Measurements from ENCODE around the gene SHH. TPM values are rescaled to one million over a fixed set of nuclear protein-coding genes. Genes with fewer than 3 reads are reported as not detected.
A peak's percentile ranks its signal among the peaks of the same experiment; 100 is the strongest.

The SHH gene
- total and polyA plus RNA-seq, 11 donors, result not detected

DNA sequence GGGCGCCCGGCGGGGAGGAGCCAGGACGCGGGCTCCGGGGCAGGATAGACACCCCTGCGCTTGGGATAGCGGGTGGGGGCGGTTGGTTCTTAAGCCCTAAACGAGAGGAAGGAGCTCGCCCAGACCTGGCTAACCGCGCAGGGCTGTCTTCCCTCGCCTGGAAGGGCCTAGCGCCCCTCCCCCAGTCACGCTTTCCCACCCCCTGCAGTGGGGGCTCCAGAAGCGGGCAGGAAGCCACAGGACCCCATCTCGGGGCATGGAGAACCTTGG is 6.5 kb downstream of the SHH start:
- WGBS, 4 donors, result 1 to 5% (median 2%) methylated on average over 4 to 18 of the region's 18 CpGs; no CpG with 5 or more reads in 1 of the 4 donors
- no peak overlapping the region for H3K27ac ChIP-seq
- H3K36me3 ChIP-seq, result no peaks in the 10 kb centered on the region
- no peaks in the 10 kb centered on the region for H3K9me3 ChIP-seq
- H3K4me1 ChIP-seq, result peaks cover 0 to 75% (median 35%) of the 10 kb centered on the region in 12 donors
- peaks cover 74 to 100% (median 92%) of the 10 kb centered on the region in 9 donors for H3K27me3 ChIP-seq
- TF ChIP-seq, protein P1, sequence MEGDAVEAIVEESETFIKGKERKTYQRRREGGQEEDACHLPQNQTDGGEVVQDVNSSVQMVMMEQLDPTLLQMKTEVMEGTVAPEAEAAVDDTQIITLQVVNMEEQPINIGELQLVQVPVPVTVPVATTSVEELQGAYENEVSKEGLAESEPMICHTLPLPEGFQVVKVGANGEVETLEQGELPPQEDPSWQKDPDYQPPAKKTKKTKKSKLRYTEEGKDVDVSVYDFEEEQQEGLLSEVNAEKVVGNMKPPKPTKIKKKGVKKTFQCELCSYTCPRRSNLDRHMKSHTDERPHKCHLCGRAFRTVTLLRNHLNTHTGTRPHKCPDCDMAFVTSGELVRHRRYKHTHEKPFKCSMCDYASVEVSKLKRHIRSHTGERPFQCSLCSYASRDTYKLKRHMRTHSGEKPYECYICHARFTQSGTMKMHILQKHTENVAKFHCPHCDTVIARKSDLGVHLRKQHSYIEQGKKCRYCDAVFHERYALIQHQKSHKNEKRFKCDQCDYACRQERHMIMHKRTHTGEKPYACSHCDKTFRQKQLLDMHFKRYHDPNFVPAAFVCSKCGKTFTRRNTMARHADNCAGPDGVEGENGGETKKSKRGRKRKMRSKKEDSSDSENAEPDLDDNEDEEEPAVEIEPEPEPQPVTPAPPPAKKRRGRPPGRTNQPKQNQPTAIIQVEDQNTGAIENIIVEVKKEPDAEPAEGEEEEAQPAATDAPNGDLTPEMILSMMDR (IDR thresholded peaks at IDR 0.05), result no peak
- TF ChIP-seq POLR2A (IDR thresholded peaks at IDR 0.05), result no peak
- no peak for DNase-seq
- peak in 1 of 4 donors; percentile 7 for ATAC-seq
- H3K4me3 ChIP-seq, result peak overlapping the region in 11 of 12 donors; percentile 12 to 52 (median 42)
- intact Hi-C loops (cut with DNase I), result loop anchor here in 6 of 10 donors (2.0 to 10.0 kb wide), 4 partner anchors 667 to 1009 kb away; no protein-coding TSS in a partner anchor

DNA sequence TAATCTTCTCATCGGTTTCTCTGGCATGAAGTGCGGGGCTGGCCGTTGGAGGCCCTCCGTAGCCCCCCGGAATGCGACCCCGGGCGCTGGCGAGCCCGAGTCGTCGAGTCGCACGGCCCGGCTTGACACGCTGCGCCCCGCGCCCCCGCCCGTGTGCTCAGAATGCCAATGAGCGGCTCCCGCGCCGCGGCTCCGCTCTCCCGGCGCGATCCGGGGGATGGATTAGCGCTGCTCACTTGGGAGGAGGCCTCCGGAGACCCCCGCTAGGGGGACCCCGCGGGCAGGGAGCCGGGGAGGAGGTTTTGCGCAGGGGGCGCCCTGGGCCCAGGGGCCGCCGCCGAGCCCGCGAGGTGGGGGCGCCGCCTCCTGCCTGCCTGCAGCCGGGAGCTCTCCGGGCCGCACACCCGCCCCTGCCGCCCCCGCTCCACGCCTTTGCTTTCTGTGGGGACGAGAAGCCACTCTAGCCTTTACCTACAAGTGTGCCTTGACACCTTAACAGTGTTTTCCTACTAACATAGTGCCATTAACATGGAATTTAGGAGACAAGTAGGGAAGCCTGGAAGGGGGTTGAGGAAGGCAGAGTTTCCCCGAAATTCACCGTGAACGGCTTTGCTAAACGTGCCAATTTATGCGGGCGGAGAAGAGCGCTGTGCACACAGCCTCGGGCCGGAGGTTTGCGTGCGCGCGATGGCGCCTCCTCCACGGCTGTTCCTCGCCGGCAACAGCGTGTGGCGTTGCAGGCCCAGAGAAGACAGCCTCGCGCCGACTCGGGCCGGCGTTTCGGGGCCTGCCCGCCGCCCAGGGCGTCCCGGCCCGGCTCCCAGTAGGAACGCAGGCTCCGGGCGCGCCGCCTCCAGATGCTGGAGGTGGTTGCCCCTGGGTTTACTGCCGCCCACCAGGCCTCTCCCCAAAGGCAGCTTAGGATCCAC is 7.1 kb downstream of the SHH start:
- TF ChIP-seq, protein P1 (IDR thresholded peaks at IDR 0.05), result peak in 11 of 12 donors; percentile 13 to 60 (median 40)
- TF ChIP-seq POLR2A (IDR thresholded peaks at IDR 0.05), result no peak
- peak in 3 of 5 donors; percentile 31 to 69 (median 50) for DNase-seq
- intact Hi-C loops (cut with DNase I), result loop anchor here in 6 of 10 donors (2.0 to 10.0 kb wide), 5 partner anchors 667 to 1010 kb away; no protein-coding TSS in a partner anchor
- WGBS, 4 donors, result 1% methylated on average over 53 to 91 of the region's 91 CpGs
- Histone ChIP-seq H3K4me1 (peaks cover 0 to 70% (median 34%) of the 10 kb centered on the region in 12 donors), H3K36me3 (no peaks in the 10 kb centered on the region), H3K27me3 (peaks cover 68 to 100% (median 92%) of the 10 kb centered on the region in 9 donors), H3K27ac (no peak overlapping the region), H3K4me3 (peak overlapping the region; percentile 12 to 52 (median 40)), H3K9me3 (no peaks in the 10 kb centered on the region)
- ATAC-seq, result peak in 3 of 4 donors; percentile 63 to 82 (median 75)

DNA sequence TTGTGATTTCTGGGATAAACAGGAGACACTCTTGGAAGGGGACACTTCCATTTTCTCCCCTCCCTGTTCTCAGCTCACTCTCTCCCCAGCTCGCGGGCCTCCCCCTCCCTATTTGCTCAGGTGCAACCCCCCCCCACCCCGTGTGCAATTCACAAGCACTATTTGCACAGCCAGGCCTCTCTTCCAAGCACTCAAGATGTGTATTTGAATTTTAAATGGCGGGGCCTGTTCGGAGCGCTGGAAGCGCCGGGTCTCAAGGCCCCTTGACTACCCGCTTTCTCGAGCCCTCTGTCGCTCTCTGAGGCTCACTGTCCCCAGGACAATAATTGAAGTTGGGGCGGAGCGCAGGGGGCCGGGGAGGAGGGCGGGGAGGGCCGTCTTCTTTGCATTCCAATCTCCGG is 7.8 kb downstream of the SHH start:
- WGBS, 4 donors, result 2 to 4% (median 3%) methylated on average over 13 to 17 of the region's 17 CpGs
- intact Hi-C loops (cut with DNase I), result loop anchor here in 6 of 10 donors (2.0 to 10.0 kb wide), 4 partner anchors 668 to 1010 kb away; no protein-coding TSS in a partner anchor
- H3K27me3 ChIP-seq, result peaks cover 62 to 100% (median 89%) of the 10 kb centered on the region in 9 donors

More for the DNA sequence above, 7.8 kb downstream of the SHH start:
- no peak overlapping the region for H3K27ac ChIP-seq
- peak overlapping the region in 9 of 12 donors; percentile 15 to 48 (median 42) for H3K4me3 ChIP-seq
- no peaks in the 10 kb centered on the region for H3K36me3 ChIP-seq
- peaks cover 0 to 63% (median 31%) of the 10 kb centered on the region in 12 donors for H3K4me1 ChIP-seq
- no peaks in the 10 kb centered on the region for H3K9me3 ChIP-seq
- DNase-seq (peak in 2 of 5 donors; percentile 16 to 34), ATAC-seq (no peak)
- TF ChIP-seq, protein P1 (IDR thresholded peaks at IDR 0.05), result no peak
